ENCODE data around the gene KCTD18. TPM values are rescaled to one million over a fixed set of nuclear protein-coding genes. Genes with fewer than 3 reads are reported as not detected.
A peak's percentile ranks its signal among the peaks of the same experiment; 100 is the strongest.

The KCTD18 gene
- total RNA-seq, 1 donor from 2014 or later, result 13.0 TPM

GRCh38 chr2:200455958-200456421 is 53.9 kb downstream of the KCTD18 start:
- peaks cover 7% of the 10 kb centered on the region for H3K36me3 ChIP-seq
- intact Hi-C loops (cut with DNase I), result no loop called here
- H3K4me3 ChIP-seq, result no peak overlapping the region
- no peak overlapping the region for H3K27ac ChIP-seq
- H3K9me3 ChIP-seq, result no peaks in the 10 kb centered on the region
- peaks cover 7% of the 10 kb centered on the region for H3K4me1 ChIP-seq
- no peak for TF ChIP-seq CTCF (IDR thresholded peaks at IDR 0.05)
- H3K27me3 ChIP-seq, result no peaks in the 10 kb centered on the region
- ATAC-seq (peak; percentile 45), DNase-seq (no peak)

GRCh38 chr2:200454927-200455801 is 54.7 kb downstream of the KCTD18 start:
- no peaks in the 10 kb centered on the region for H3K27me3 ChIP-seq
- H3K9me3 ChIP-seq, result no peaks in the 10 kb centered on the region
- no peak overlapping the region for H3K4me3 ChIP-seq
- intact Hi-C loops (cut with DNase I), result no loop called here
- TF ChIP-seq CTCF (IDR thresholded peaks at IDR 0.05), result no peak
- H3K4me1 ChIP-seq, result peaks cover 7% of the 10 kb centered on the region
- no peak overlapping the region for H3K27ac ChIP-seq
- peaks cover 4% of the 10 kb centered on the region for H3K36me3 ChIP-seq
- ATAC-seq (peak; percentile 22), DNase-seq (no peak)

GRCh38 chr2:200453853-200454534 is 55.9 kb downstream of the KCTD18 start:
- Histone ChIP-seq H3K4me3 (no peak overlapping the region), H3K27me3 (no peaks in the 10 kb centered on the region), H3K4me1 (peaks cover 7% of the 10 kb centered on the region), H3K9me3 (no peaks in the 10 kb centered on the region), H3K27ac (no peak overlapping the region), H3K36me3 (peaks cover 7% of the 10 kb centered on the region)
- TF ChIP-seq CTCF (IDR thresholded peaks at IDR 0.05), result no peak
- intact Hi-C loops (cut with DNase I), result no loop called here
- DNase-seq (no peak), ATAC-seq (no peak)

GRCh38 chr2:200453142-200453852 is 56.6 kb downstream of the KCTD18 start:
- Histone ChIP-seq H3K4me1 (peaks cover 7% of the 10 kb centered on the region), H3K36me3 (peaks cover 7% of the 10 kb centered on the region), H3K4me3 (no peak overlapping the region), H3K27ac (no peak overlapping the region), H3K27me3 (no peaks in the 10 kb centered on the region), H3K9me3 (no peaks in the 10 kb centered on the region)
- no peak for TF ChIP-seq CTCF (IDR thresholded peaks at IDR 0.05)
- ATAC-seq (no peak), DNase-seq (no peak)
- intact Hi-C loops (cut with DNase I), result no loop called here

GRCh38 chr2:200452377-200452776 is 57.5 kb downstream of the KCTD18 start:
- DNase-seq (no peak), ATAC-seq (no peak)
- intact Hi-C loops (cut with DNase I), result no loop called here
- Histone ChIP-seq H3K27me3 (no peaks in the 10 kb centered on the region), H3K4me3 (no peak overlapping the region), H3K36me3 (peaks cover 7% of the 10 kb centered on the region), H3K27ac (no peak overlapping the region), H3K4me1 (peaks cover 7% of the 10 kb centered on the region), H3K9me3 (no peaks in the 10 kb centered on the region)
- TF ChIP-seq CTCF (IDR thresholded peaks at IDR 0.05), result no peak
